ENCODE measurements around the gene DLG5.

Gene DLG5

GRCh38 chr10:77742172-77742571 lies 184.4 kb downstream of the DLG5 start:
- no peak for DNase-seq

GRCh38 chr10:77741746-77742145 lies 184.8 kb downstream of the DLG5 start:
- no peak for DNase-seq
